Measurements from ENCODE around the gene ADAMTSL5. TPM values are rescaled to one million over a fixed set of nuclear protein-coding genes. Genes with fewer than 3 reads are reported as not detected.

ADAMTSL5 gene
- total RNA-seq, 4 donors from 2014 or later, result 2.6 to 3.7 (median 2.7) TPM; not detected in 1

GRCh38 chr19:1556390-1557070, 43.7 kb upstream of the ADAMTSL5 start:
- H3K36me3 ChIP-seq, result peaks cover 0 to 4% (median 0%) of the 10 kb centered on the region in 4 donors
- no peaks in the 10 kb centered on the region for H3K9me3 ChIP-seq
- no peaks in the 10 kb centered on the region for H3K27me3 ChIP-seq
- H3K27ac ChIP-seq, result no peak overlapping the region
- 98% methylated on average over 66 of the region's 66 CpGs; no CpG with 5 or more reads in 1 of the 2 donors for WGBS, 2 donors (ENCODE audit: low coverage in 1 of 2)
- no peak for DNase-seq
- intact Hi-C loops (cut with DNase I; ENCODE audit: low total_unique reads) (no loop called here), in situ Hi-C loops (cut with MboI; ENCODE audit: low pct_ligation_motif_present in 1 of 4, low pct_unique_long_range_greater_than_20kb in 1 of 4, low sequenced_read_pairs in 3 of 4) (no loop called here)
- no peaks in the 10 kb centered on the region for H3K4me1 ChIP-seq
- no peak for TF ChIP-seq POLR2A (IDR thresholded peaks at IDR 0.05)
- TF ChIP-seq, protein P1, sequence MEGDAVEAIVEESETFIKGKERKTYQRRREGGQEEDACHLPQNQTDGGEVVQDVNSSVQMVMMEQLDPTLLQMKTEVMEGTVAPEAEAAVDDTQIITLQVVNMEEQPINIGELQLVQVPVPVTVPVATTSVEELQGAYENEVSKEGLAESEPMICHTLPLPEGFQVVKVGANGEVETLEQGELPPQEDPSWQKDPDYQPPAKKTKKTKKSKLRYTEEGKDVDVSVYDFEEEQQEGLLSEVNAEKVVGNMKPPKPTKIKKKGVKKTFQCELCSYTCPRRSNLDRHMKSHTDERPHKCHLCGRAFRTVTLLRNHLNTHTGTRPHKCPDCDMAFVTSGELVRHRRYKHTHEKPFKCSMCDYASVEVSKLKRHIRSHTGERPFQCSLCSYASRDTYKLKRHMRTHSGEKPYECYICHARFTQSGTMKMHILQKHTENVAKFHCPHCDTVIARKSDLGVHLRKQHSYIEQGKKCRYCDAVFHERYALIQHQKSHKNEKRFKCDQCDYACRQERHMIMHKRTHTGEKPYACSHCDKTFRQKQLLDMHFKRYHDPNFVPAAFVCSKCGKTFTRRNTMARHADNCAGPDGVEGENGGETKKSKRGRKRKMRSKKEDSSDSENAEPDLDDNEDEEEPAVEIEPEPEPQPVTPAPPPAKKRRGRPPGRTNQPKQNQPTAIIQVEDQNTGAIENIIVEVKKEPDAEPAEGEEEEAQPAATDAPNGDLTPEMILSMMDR (IDR thresholded peaks at IDR 0.05), result no peak
- TF ChIP-seq POLR2AphosphoS5 (IDR thresholded peaks at IDR 0.05), result no peak
- no peak for TF ChIP-seq EP300 (IDR thresholded peaks at IDR 0.05; ENCODE audit: low read depth)
- H3K4me3 ChIP-seq, result no peak overlapping the region

- intact Hi-C loops (cut with DNase I; ENCODE audit: low total_unique reads) (no loop called here), in situ Hi-C loops (cut with MboI; ENCODE audit: low pct_ligation_motif_present in 1 of 4, low pct_unique_long_range_greater_than_20kb in 1 of 4, low sequenced_read_pairs in 3 of 4) (no loop called here)
Observed at GRCh38 chr19:1555487-1556389, 42.9 kb upstream of the ADAMTSL5 start.

GRCh38 chr19:1554968-1555367, 42.1 kb upstream of the ADAMTSL5 start:
- intact Hi-C loops (cut with DNase I; ENCODE audit: low total_unique reads), result no loop called here
- Histone ChIP-seq H3K27ac (no peak overlapping the region), H3K4me1 (no peaks in the 10 kb centered on the region), H3K36me3 (peaks cover 0 to 4% (median 0%) of the 10 kb centered on the region in 4 donors), H3K9me3 (no peaks in the 10 kb centered on the region), H3K4me3 (no peak overlapping the region), H3K27me3 (no peaks in the 10 kb centered on the region)
- TF ChIP-seq EP300 (IDR thresholded peaks at IDR 0.05; ENCODE audit: low read depth) (no peak), POLR2A (IDR thresholded peaks at IDR 0.05) (no peak), POLR2AphosphoS5 (IDR thresholded peaks at IDR 0.05) (no peak)
- TF ChIP-seq, protein P1 (IDR thresholded peaks at IDR 0.05), result no peak
- in situ Hi-C loops (cut with MboI; ENCODE audit: low pct_ligation_motif_present in 1 of 4, low pct_unique_long_range_greater_than_20kb in 1 of 4, low sequenced_read_pairs in 3 of 4), result no loop called here
- 84 to 91% methylated on average over 18 to 24 of the region's 24 CpGs for WGBS, 2 donors (ENCODE audit: low coverage in 1 of 2)
- no peak for DNase-seq

More at GRCh38 chr19:1555487-1556389, 42.9 kb upstream of the ADAMTSL5 start:
- Histone ChIP-seq H3K36me3 (peaks cover 0 to 4% (median 0%) of the 10 kb centered on the region in 4 donors), H3K9me3 (no peaks in the 10 kb centered on the region), H3K4me3 (no peak overlapping the region), H3K27me3 (no peaks in the 10 kb centered on the region), H3K4me1 (no peaks in the 10 kb centered on the region), H3K27ac (no peak overlapping the region)
- WGBS, 2 donors (ENCODE audit: low coverage in 1 of 2), result 96% methylated on average over 107 of the region's 121 CpGs; no CpG with 5 or more reads in 1 of the 2 donors
- DNase-seq, result no peak
- TF ChIP-seq POLR2AphosphoS5 (IDR thresholded peaks at IDR 0.05) (no peak), EP300 (IDR thresholded peaks at IDR 0.05; ENCODE audit: low read depth) (no peak)
- TF ChIP-seq, protein P1 (IDR thresholded peaks at IDR 0.05), result no peak

GRCh38 chr19:1553415-1553814, 40.6 kb upstream of the ADAMTSL5 start:
- TF ChIP-seq POLR2A (IDR thresholded peaks at IDR 0.05), result no peak
- TF ChIP-seq, protein P1 (IDR thresholded peaks at IDR 0.05), result no peak
- no peak for TF ChIP-seq EP300 (IDR thresholded peaks at IDR 0.05; ENCODE audit: low read depth)
- TF ChIP-seq POLR2AphosphoS5 (IDR thresholded peaks at IDR 0.05), result no peak
- H3K27me3 ChIP-seq, result no peaks in the 10 kb centered on the region
- peaks cover 0 to 4% (median 0%) of the 10 kb centered on the region in 4 donors for H3K36me3 ChIP-seq
- H3K4me1 ChIP-seq, result no peaks in the 10 kb centered on the region
- no peaks in the 10 kb centered on the region for H3K9me3 ChIP-seq
- intact Hi-C loops (cut with DNase I; ENCODE audit: low total_unique reads), result no loop called here
- WGBS, 2 donors (ENCODE audit: low coverage in 1 of 2), result 80% methylated on average over 8 to 10 of the region's 10 CpGs
- no peak overlapping the region for H3K4me3 ChIP-seq
- in situ Hi-C loops (cut with MboI; ENCODE audit: low pct_ligation_motif_present in 1 of 4, low pct_unique_long_range_greater_than_20kb in 1 of 4, low sequenced_read_pairs in 3 of 4), result no loop called here
- no peak for DNase-seq
- no peak overlapping the region for H3K27ac ChIP-seq

Data from transverse colon (tissue), 4 donors.